GM21360 (cell line): ENCODE results near the gene ATP5F1D.

Experiments
- ATAC-seq: cut with Tn5 transposase; IDR thresholded peaks from one replicate; pipeline ENCODE4 v1.9.1; 2021; ENCODE audit warnings: mild to moderate bottlenecking, moderate library complexity; ENCODE audit not compliant: unreplicated experiment

ATP5F1D gene

GRCh38 chr19:1256646-1257474, 15.3 kb downstream of the ATP5F1D start:
- no peak for ATAC-seq

- ATAC-seq = no peak
Observed at GRCh38 chr19:1257475-1258162, 16.1 kb downstream of the ATP5F1D start.

GRCh38 chr19:1258163-1258492, 16.6 kb downstream of the ATP5F1D start:
- no peak for ATAC-seq

- no peak for ATAC-seq
Observed at GRCh38 chr19:1258707-1259205, 17.2 kb downstream of the ATP5F1D start.

GRCh38 chr19:1259206-1259875, 17.8 kb downstream of the ATP5F1D start:
- ATAC-seq = no peak

- ATAC-seq = peak; percentile 4
Observed at GRCh38 chr19:1259876-1260748, 18.6 kb downstream of the ATP5F1D start.

- peak; percentile 51 for ATAC-seq
Observed at GRCh38 chr19:1260749-1261537, 19.4 kb downstream of the ATP5F1D start.

- no peak for ATAC-seq
Observed at GRCh38 chr19:1261538-1261797, 19.9 kb downstream of the ATP5F1D start.

- no peak for ATAC-seq
Observed at GRCh38 chr19:1261798-1262622, 20.5 kb downstream of the ATP5F1D start.

- no peak for ATAC-seq
Observed at GRCh38 chr19:1262623-1263123, 21.1 kb downstream of the ATP5F1D start.

GRCh38 chr19:1263188-1263587, 21.6 kb downstream of the ATP5F1D start:
- no peak for ATAC-seq

GRCh38 chr19:1264801-1265614, 23.5 kb downstream of the ATP5F1D start:
- ATAC-seq = no peak

GRCh38 chr19:1265615-1266128, 24.1 kb downstream of the ATP5F1D start:
- peak; percentile 0 for ATAC-seq

- peak; percentile 23 for ATAC-seq
Observed at GRCh38 chr19:1266129-1266915, 24.8 kb downstream of the ATP5F1D start.

- ATAC-seq = peak; percentile 3
Observed at GRCh38 chr19:1266916-1267476, 25.4 kb downstream of the ATP5F1D start.

- no peak for ATAC-seq
Observed at GRCh38 chr19:1267477-1268225, 26.1 kb downstream of the ATP5F1D start.
